ENCODE data around the gene TIMM9. TPM values are rescaled to one million over a fixed set of nuclear protein-coding genes. Genes with fewer than 3 reads are reported as not detected.
"Not testable (repeated sequence)": the region's sequence is repeated elsewhere in the genome, so short reads cannot be mapped to it uniquely, and the experiment has no call there.

TIMM9 gene
- total RNA-seq, 1 donor from 2014 or later: 72.7 TPM

DNA sequence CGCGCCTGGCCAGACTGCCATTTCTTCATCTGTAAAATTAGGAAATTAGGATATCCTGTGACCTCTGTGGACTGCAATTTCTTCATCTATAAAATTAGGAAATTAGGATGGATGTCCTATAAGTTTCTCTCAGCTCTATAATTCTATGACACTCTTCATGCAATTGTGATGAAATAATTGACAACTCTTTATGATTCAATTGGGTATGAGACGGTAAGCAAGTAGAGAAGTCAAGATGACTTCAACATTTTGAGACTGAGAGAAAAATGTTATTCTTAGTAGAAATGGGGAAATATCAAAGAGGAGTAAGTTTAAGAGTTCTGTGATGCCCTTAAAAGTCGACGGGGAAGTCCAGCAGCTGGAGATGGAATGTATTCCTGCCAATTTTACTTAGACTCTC, 12.1 kb upstream of the TIMM9 start:
- DNase-seq (ENCODE audit: low read depth): no peak
- Histone ChIP-seq H3K36me3 (ENCODE audit: control insufficient read depth, insufficient read depth, low read length) (no peaks in the 10 kb centered on the region), H3K27me3 (ENCODE audit: control insufficient read depth, insufficient read depth, low read length) (no peaks in the 10 kb centered on the region), H3K4me3 (ENCODE audit: low read depth, low read length) (no peak overlapping the region)
- TF ChIP-seq, protein P1, sequence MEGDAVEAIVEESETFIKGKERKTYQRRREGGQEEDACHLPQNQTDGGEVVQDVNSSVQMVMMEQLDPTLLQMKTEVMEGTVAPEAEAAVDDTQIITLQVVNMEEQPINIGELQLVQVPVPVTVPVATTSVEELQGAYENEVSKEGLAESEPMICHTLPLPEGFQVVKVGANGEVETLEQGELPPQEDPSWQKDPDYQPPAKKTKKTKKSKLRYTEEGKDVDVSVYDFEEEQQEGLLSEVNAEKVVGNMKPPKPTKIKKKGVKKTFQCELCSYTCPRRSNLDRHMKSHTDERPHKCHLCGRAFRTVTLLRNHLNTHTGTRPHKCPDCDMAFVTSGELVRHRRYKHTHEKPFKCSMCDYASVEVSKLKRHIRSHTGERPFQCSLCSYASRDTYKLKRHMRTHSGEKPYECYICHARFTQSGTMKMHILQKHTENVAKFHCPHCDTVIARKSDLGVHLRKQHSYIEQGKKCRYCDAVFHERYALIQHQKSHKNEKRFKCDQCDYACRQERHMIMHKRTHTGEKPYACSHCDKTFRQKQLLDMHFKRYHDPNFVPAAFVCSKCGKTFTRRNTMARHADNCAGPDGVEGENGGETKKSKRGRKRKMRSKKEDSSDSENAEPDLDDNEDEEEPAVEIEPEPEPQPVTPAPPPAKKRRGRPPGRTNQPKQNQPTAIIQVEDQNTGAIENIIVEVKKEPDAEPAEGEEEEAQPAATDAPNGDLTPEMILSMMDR (IDR thresholded peaks at IDR 0.05; ENCODE audit: insufficient read depth, low read length, poor library complexity, severe bottlenecking): no peak

DNA sequence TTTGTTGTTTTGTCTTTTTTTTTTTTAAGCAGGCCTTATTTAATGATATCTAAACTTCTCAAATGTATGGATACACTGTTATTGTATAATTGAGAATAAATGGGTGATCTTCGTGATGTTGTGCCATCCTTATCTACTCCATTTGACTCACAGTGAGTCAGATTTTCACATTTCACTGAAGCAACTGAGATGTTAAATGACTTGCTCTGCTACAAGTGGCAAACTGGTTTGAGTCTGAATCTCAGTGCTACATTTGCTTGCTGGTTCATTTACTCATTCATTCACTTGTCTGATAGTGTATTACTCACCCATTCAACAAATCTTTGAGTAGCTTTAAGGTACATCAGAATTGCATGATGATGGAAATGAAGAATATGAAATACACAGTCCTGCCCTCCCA, 2.8 kb upstream of the TIMM9 start:
- DNase-seq (ENCODE audit: low read depth): no peak
- Histone ChIP-seq H3K4me3 (ENCODE audit: low read depth, low read length) (no peak overlapping the region), H3K36me3 (ENCODE audit: control insufficient read depth, insufficient read depth, low read length) (no peaks in the 10 kb centered on the region), H3K27me3 (ENCODE audit: control insufficient read depth, insufficient read depth, low read length) (no peaks in the 10 kb centered on the region)
- TF ChIP-seq, protein P1 (IDR thresholded peaks at IDR 0.05; ENCODE audit: insufficient read depth, low read length, poor library complexity, severe bottlenecking): no peak

DNA sequence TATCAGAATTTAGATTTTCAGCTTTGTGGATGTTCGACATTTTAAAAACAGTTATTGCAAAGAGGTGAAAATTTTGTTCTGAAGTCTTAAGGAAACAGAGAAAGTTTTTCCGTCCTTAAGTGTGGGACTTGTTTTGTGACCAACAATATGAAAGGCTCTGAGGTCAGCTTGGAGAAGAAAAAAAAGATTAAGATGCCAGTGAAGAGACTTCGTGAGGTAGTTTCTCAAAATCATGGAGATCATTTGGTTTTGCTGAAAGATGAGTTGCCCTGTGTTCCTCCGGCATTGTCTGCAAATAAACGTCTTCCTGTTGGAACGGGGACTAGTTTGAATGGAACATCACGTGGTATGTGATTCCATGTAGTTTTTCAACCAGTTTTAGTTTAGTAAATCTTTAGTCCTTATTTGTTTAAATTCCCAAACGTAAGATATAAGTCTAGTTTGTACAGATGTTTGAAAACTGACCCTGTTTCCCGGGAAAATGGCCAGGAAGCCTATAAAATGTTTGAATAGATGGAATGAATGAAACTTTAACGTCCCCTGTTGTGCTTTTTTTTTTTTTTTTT, 870 bp upstream of the TIMM9 start:
- H3K36me3 ChIP-seq (ENCODE audit: control insufficient read depth, insufficient read depth, low read length): no peaks in the 10 kb centered on the region
- no peaks in the 10 kb centered on the region for H3K27me3 ChIP-seq (ENCODE audit: control insufficient read depth, insufficient read depth, low read length)
- TF ChIP-seq, protein P1 (IDR thresholded peaks at IDR 0.05; ENCODE audit: insufficient read depth, low read length, poor library complexity, severe bottlenecking): no peak
- peak overlapping the region; percentile 77 for H3K4me3 ChIP-seq (ENCODE audit: low read depth, low read length)
- no peak for DNase-seq (ENCODE audit: low read depth)

DNA sequence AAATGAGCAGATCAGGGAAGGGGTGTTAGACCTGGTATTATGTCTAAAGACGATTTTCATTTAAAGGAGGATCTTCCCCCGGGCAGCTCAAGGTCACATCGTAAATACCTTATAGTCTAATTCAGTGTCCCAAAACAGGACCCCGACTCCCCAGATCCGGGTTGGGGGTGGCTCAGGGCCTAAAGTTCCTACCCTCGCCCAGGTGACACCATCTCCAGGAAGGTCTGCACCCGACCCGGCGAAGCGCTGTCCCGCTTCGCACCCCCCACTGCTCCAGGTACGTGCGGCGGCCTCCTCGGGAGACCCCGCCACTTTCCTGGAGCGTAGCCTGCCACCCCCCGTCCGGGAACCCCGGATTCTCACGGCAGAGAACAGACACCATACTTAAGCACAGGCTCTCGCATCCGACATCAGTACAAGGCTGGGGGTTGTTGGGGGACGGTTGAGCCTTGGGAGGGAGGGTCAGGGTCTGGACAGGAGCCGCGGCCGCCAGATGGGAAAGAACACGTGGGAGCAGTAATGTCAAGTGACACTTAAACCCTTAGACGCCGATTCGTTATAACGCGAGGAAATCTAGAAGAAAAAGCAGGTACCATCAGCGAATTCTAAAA, 556 bp downstream of the TIMM9 start:
- Histone ChIP-seq H3K27me3 (ENCODE audit: control insufficient read depth, insufficient read depth, low read length) (no peaks in the 10 kb centered on the region), H3K36me3 (ENCODE audit: control insufficient read depth, insufficient read depth, low read length) (no peaks in the 10 kb centered on the region), H3K4me3 (ENCODE audit: low read depth, low read length) (peak overlapping the region; percentile 77)
- TF ChIP-seq, protein P1 (IDR thresholded peaks at IDR 0.05; ENCODE audit: insufficient read depth, low read length, poor library complexity, severe bottlenecking): no peak
- DNase-seq (ENCODE audit: low read depth): no peak

DNA sequence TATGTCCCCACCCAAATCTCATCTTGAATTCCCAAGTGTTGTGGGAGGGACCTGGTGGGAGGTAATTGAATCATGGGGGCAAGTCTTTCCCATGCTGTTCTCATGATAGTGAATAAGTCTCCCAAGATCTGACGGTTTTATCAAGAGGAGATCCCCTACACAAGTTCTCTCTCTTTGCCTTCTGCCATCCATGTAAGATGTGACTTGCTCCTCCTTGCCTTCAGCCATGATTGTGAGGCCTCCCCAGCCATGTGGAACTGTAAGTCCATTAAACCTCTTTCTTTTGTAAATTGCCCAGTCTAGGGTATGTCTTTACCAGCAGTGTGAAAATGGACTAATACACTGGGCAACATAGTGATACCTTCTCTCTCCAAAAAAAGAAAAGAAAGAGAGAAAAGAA, 10.4 kb downstream of the TIMM9 start:
- H3K4me3 ChIP-seq (ENCODE audit: low read depth, low read length); DNase-seq (ENCODE audit: low read depth); H3K27me3 ChIP-seq (ENCODE audit: control insufficient read depth, insufficient read depth, low read length); H3K36me3 ChIP-seq (ENCODE audit: control insufficient read depth, insufficient read depth, low read length): not testable (repeated sequence)

DNA sequence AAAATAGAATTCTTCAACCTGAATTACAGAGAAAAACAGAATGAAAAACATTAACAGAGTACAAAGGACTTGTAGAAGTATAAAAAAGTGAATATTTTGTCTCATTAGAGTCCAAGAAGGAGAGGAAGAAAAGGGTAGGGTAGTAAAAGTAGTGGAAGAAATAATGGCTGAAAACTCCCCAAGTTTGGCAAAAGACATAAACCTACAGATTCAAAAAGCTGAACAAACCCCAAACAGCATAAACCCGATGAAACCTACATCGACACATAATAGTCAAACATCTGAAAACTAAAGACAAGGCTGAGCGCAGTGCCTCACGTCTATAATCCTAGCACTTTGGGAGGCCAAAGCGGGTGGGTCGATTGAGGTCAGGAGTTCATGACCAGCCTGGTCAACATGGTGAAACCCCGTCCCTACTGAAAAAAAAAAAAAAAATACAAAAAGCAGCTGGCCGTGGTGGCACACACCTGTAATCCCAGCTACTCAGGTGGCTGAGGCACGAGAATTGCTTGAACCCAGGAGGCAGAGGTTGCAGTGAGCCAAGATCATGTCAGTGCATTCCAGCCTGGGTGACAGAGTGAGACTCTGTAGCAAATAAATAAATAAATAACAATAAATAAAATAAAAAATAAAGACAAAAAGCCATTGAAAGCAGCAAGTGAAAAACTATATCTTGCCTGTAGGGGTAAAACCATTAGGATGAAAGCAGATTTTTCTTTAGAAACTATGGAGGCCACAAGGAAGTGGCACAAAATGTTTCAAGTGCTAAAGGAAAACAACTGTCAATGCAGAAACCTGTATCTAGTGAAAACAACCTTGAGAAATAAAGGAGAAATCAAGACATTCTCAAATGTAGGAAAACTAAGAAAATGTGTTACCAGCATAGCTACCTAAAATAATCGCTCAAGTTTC, 11.4 kb downstream of the TIMM9 start:
- H3K36me3 ChIP-seq (ENCODE audit: control insufficient read depth, insufficient read depth, low read length): no peaks in the 10 kb centered on the region
- no peak for DNase-seq (ENCODE audit: low read depth)
- TF ChIP-seq, protein P1 (IDR thresholded peaks at IDR 0.05; ENCODE audit: insufficient read depth, low read length, poor library complexity, severe bottlenecking): no peak
- no peak overlapping the region for H3K4me3 ChIP-seq (ENCODE audit: low read depth, low read length)
- H3K27me3 ChIP-seq (ENCODE audit: control insufficient read depth, insufficient read depth, low read length): no peaks in the 10 kb centered on the region
